Ascending aorta (tissue), 1 donor: Measurements from ENCODE around the gene CP. TPM values are rescaled to one million over a fixed set of nuclear protein-coding genes. Genes with fewer than 3 reads are reported as not detected.

Experiments
- total RNA-seq: library from RNA; depleted of rRNA; stranded (reverse); fragments of >200 nt; gene quantifications from one replicate; pipeline ENCODE4 v1.1.0, GENCODE V29; 2016

Gene CP
- total RNA-seq, 1 donor from 2014 or later: 58.3 TPM

Other genes starting within 250 kb of the CP start
- 23.9 TPM for gene GYG1, start 230.3 kb downstream of the CP start, total RNA-seq
- 136 TPM for gene HLTF, start 135.3 kb downstream of the CP start, total RNA-seq
- gene HPS3, start 92.2 kb downstream of the CP start, total RNA-seq: 18.9 TPM
- 6.2 TPM for gene TM4SF18, start 111.8 kb upstream of the CP start, total RNA-seq
- gene TM4SF1, start 155.8 kb upstream of the CP start, total RNA-seq: 487 TPM